ENCODE measurements around the gene KLRC4.
"Not testable (repeated sequence)": the region's sequence is repeated elsewhere in the genome, so short reads cannot be mapped to it uniquely, and the experiment has no call there.

KLRC4 gene

GRCh38 chr12:10409392-10409791, at the start of gene KLRC4:
KLRC4 (minus strand) TSS chr12:10409757; CDS start chr12:10409575, 182 bp downstream.
- no peak for DNase-seq (ENCODE audit: low read depth in 1 of 2, low spot score in 1 of 2)

- no peak for DNase-seq (ENCODE audit: low read depth in 1 of 2, low spot score in 1 of 2)
These were observed 48.2 kb upstream of the KLRC4 start for GRCh38 chr12:10457760-10458159.

GRCh38 chr12:10456856-10457255, 47.3 kb upstream of the KLRC4 start:
- no peak for DNase-seq (ENCODE audit: low read depth in 1 of 2, low spot score in 1 of 2)

- DNase-seq (ENCODE audit: low read depth in 1 of 2, low spot score in 1 of 2): no peak
These were observed 46.2 kb upstream of the KLRC4 start for GRCh38 chr12:10455766-10456165.

GRCh38 chr12:10454531-10454930, 45.0 kb upstream of the KLRC4 start:
- no peak for DNase-seq (ENCODE audit: low read depth in 1 of 2, low spot score in 1 of 2)

- no peak for DNase-seq (ENCODE audit: low read depth in 1 of 2, low spot score in 1 of 2)
These were observed 43.6 kb upstream of the KLRC4 start, which contains the start of gene KLRC1 for GRCh38 chr12:10453156-10453555. KLRC1 (minus strand) TSS chr12:10453377; CDS start chr12:10451156, 2,221 bp downstream.

GRCh38 chr12:10448236-10448635, 38.7 kb upstream of the KLRC4 start:
- no peak for DNase-seq (ENCODE audit: low read depth in 1 of 2, low spot score in 1 of 2)

GRCh38 chr12:10446052-10446451, 36.5 kb upstream of the KLRC4 start:
- not testable (repeated sequence) for DNase-seq (ENCODE audit: low read depth in 1 of 2, low spot score in 1 of 2)

- not testable (repeated sequence) for DNase-seq (ENCODE audit: low read depth in 1 of 2, low spot score in 1 of 2)
These were observed 31.6 kb upstream of the KLRC4 start for GRCh38 chr12:10441144-10441543.

- not testable (repeated sequence) for DNase-seq (ENCODE audit: low read depth in 1 of 2, low spot score in 1 of 2)
These were observed 30.2 kb upstream of the KLRC4 start for GRCh38 chr12:10439608-10440274.

- not testable (repeated sequence) for DNase-seq (ENCODE audit: low read depth in 1 of 2, low spot score in 1 of 2)
These were observed 28.0 kb upstream of the KLRC4 start for GRCh38 chr12:10437601-10438000.

GRCh38 chr12:10435816-10436215, 26.3 kb upstream of the KLRC4 start, which contains the start of gene KLRC2:
KLRC2 (minus strand) TSS chr12:10436010; CDS start chr12:10435986, 24 bp downstream.
- DNase-seq (ENCODE audit: low read depth in 1 of 2, low spot score in 1 of 2): not testable (repeated sequence)

- DNase-seq (ENCODE audit: low read depth in 1 of 2, low spot score in 1 of 2): not testable (repeated sequence)
These were observed 21.1 kb upstream of the KLRC4 start for GRCh38 chr12:10430623-10431022.

GRCh38 chr12:10425938-10426337, 16.4 kb upstream of the KLRC4 start:
- not testable (repeated sequence) for DNase-seq (ENCODE audit: low read depth in 1 of 2, low spot score in 1 of 2)

GRCh38 chr12:10424260-10424899, 14.8 kb upstream of the KLRC4 start:
- not testable (repeated sequence) for DNase-seq (ENCODE audit: low read depth in 1 of 2, low spot score in 1 of 2)

- DNase-seq (ENCODE audit: low read depth in 1 of 2, low spot score in 1 of 2): not testable (repeated sequence)
These were observed 12.6 kb upstream of the KLRC4 start for GRCh38 chr12:10422159-10422558.

GRCh38 chr12:10420334-10420733, 10.8 kb upstream of the KLRC4 start, which contains the start of gene KLRC3:
KLRC3 (minus strand) TSS chr12:10420595; CDS start chr12:10420550, 45 bp downstream.
- DNase-seq (ENCODE audit: low read depth in 1 of 2, low spot score in 1 of 2): not testable (repeated sequence)

- DNase-seq (ENCODE audit: low read depth in 1 of 2, low spot score in 1 of 2): no peak
These were observed 715 bp downstream of the KLRC4 start for GRCh38 chr12:10408842-10409241.

GRCh38 chr12:10406725-10407124, 2.8 kb downstream of the KLRC4 start:
- DNase-seq (ENCODE audit: low read depth in 1 of 2, low spot score in 1 of 2): no peak

GRCh38 chr12:10405294-10405693, 4.3 kb downstream of the KLRC4 start:
- no peak for DNase-seq (ENCODE audit: low read depth in 1 of 2, low spot score in 1 of 2)

- DNase-seq (ENCODE audit: low read depth in 1 of 2, low spot score in 1 of 2): no peak
These were observed 4.8 kb downstream of the KLRC4 start for GRCh38 chr12:10404798-10405197.

GRCh38 chr12:10400829-10401228, 8.7 kb downstream of the KLRC4 start:
- DNase-seq (ENCODE audit: low read depth in 1 of 2, low spot score in 1 of 2): no peak
